Activated T-helper 17 cell treated with anti-CD3 and anti-CD28 coated beads, Interleukin-2, amount 50 U/mL, for 72 hours (primary cell): Measurements from ENCODE around the gene DGKQ. TPM values are rescaled to one million over a fixed set of nuclear protein-coding genes. Genes with fewer than 3 reads are reported as not detected.
A peak's percentile ranks its signal among the peaks of the same experiment; 100 is the strongest.
"Not testable (repeated sequence)": the region's sequence is repeated elsewhere in the genome, so short reads cannot be mapped to it uniquely, and the experiment has no call there.

Experiments used
- ATAC-seq: fragments of 150-1000 bp; cut with Tn5 transposase; replicated peaks from 2 replicates; pipeline ENCODE4 v1.10.0; 2021; ENCODE audit warnings: mild to moderate bottlenecking, moderate library complexity
- H3K27ac Mint-ChIP-seq: one replicate; pipeline ENCODE4 v1.8.0; 2022; ENCODE audit warnings: mixed read lengths
- H3K27me3 Mint-ChIP-seq: one replicate; pipeline ENCODE4 v1.8.0; 2022; ENCODE audit warnings: mixed read lengths
- H3K36me3 Mint-ChIP-seq: one replicate; pipeline ENCODE4 v1.8.0; 2022; ENCODE audit warnings: low read depth, mild to moderate bottlenecking, mixed read lengths
- H3K4me1 Mint-ChIP-seq: one replicate; pipeline ENCODE4 v1.8.0; 2022; ENCODE audit warnings: mixed read lengths
- H3K4me3 Mint-ChIP-seq: one replicate; pipeline ENCODE4 v1.8.0; 2022; ENCODE audit warnings: mild to moderate bottlenecking, mixed read lengths
- H3K9me3 Mint-ChIP-seq: one replicate; pipeline ENCODE4 v1.8.0; 2022; ENCODE audit warnings: mixed read lengths
- total RNA-seq, 2 donors: library from RNA; stranded (reverse); gene quantifications; one replicate each; pipeline ENCODE4 v1.2.3, GENCODE V29; 2022

Gene DGKQ
- total RNA-seq, 2 donors from 2014 or later: 4.8 to 9.0 TPM

DNA sequence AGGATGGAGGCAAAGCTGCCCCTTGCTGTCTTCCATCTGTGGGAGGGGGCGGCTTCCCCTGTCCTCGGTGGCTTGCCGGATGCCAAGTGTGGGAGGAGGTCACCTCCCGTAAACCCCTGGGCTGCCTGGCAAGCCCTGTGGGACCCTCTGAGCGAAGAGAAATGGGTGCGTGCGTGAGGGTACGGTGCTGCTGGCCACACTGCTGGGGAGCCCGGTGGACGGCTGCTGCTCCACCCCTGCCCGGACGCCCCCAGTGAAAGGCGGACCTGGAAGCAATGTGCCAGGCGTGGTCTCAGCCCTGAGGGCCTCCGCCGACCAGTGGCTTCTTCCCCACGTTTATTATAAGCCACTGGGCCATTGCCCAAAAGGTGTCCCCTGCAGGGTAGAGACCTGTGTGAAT is 8.9 kb upstream of the DGKQ start:
- no peak overlapping the region for H3K27ac Mint-ChIP-seq
- H3K36me3 Mint-ChIP-seq: no peaks in the 10 kb centered on the region
- H3K4me3 Mint-ChIP-seq: no peak overlapping the region
- H3K4me1 Mint-ChIP-seq: no peaks in the 10 kb centered on the region
- ATAC-seq: no peak
- H3K9me3 Mint-ChIP-seq: no peaks in the 10 kb centered on the region
- no peaks in the 10 kb centered on the region for H3K27me3 Mint-ChIP-seq

DNA sequence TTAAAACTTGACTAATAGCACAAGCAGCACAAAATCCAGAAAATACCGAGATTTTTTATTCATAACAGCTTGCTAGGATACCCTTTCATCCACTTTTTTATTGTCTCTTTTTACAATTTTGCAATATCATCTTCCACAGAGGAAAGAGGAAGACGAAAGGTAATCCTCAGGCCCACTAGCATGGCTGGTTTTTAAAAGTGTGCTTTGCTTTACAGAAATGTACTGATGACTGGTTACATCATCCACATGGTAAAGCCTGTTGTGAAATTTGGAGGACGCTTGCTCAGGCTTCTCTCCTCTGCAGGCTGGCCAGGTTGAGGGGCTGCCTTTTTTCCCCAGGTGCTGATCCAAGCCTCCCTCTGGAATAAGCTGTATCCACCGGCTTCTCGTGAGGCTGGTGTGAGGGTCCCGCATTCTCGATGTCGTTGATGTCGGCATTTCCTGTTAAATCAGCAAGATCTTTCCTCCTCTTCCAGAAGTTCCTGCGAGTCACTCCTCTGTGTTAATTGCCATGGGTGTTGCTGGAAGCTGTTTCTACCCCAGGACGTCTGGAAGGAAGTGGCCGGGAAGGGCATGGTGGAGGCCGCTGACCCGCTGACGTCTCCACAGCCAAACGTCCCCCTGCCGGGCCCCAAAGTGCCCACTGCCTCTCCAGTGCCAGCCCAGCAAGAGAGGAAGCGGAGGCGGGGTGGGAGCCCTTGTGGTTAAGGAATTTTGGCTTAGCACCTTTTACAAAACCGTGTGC is 5.8 kb upstream of the DGKQ start:
- no peak overlapping the region for H3K4me3 Mint-ChIP-seq
- H3K9me3 Mint-ChIP-seq: no peaks in the 10 kb centered on the region
- H3K27me3 Mint-ChIP-seq: no peaks in the 10 kb centered on the region
- no peak overlapping the region for H3K27ac Mint-ChIP-seq
- H3K4me1 Mint-ChIP-seq: no peaks in the 10 kb centered on the region
- ATAC-seq: no peak
- H3K36me3 Mint-ChIP-seq: no peaks in the 10 kb centered on the region

GRCh38 chr4:976016-976415 is 2.6 kb upstream of the DGKQ start:
- not testable (repeated sequence) for ATAC-seq, H3K4me3 Mint-ChIP-seq, H3K9me3 Mint-ChIP-seq, H3K27ac Mint-ChIP-seq, H3K27me3 Mint-ChIP-seq, H3K36me3 Mint-ChIP-seq, H3K4me1 Mint-ChIP-seq

GRCh38 chr4:974668-975067 is 1.3 kb upstream of the DGKQ start:
- H3K4me3 Mint-ChIP-seq: no peak overlapping the region

GRCh38 chr4:972651-973424 is 531 bp downstream of the DGKQ start:
- H3K27ac Mint-ChIP-seq: no peak overlapping the region

More at GRCh38 chr4:974668-975067, 1.3 kb upstream of the DGKQ start:
- H3K27me3 Mint-ChIP-seq: no peaks in the 10 kb centered on the region
- no peaks in the 10 kb centered on the region for H3K4me1 Mint-ChIP-seq
- no peaks in the 10 kb centered on the region for H3K36me3 Mint-ChIP-seq
- H3K9me3 Mint-ChIP-seq: no peaks in the 10 kb centered on the region
- no peak for ATAC-seq
- no peak overlapping the region for H3K27ac Mint-ChIP-seq

GRCh38 chr4:971666-972500 is 1.5 kb downstream of the DGKQ start:
- Mint-ChIP-seq H3K4me3 (peak overlapping the region; percentile 19), H3K27ac (no peak overlapping the region), H3K4me1 (no peaks in the 10 kb centered on the region), H3K9me3 (no peaks in the 10 kb centered on the region), H3K36me3 (no peaks in the 10 kb centered on the region), H3K27me3 (no peaks in the 10 kb centered on the region)
- ATAC-seq: no peak

More at GRCh38 chr4:972651-973424, 531 bp downstream of the DGKQ start:
- H3K9me3 Mint-ChIP-seq: no peaks in the 10 kb centered on the region
- H3K4me3 Mint-ChIP-seq: peak overlapping the region; percentile 19
- H3K4me1 Mint-ChIP-seq: no peaks in the 10 kb centered on the region
- H3K27me3 Mint-ChIP-seq: no peaks in the 10 kb centered on the region
- no peaks in the 10 kb centered on the region for H3K36me3 Mint-ChIP-seq
- peak; percentile 56 for ATAC-seq

DNA sequence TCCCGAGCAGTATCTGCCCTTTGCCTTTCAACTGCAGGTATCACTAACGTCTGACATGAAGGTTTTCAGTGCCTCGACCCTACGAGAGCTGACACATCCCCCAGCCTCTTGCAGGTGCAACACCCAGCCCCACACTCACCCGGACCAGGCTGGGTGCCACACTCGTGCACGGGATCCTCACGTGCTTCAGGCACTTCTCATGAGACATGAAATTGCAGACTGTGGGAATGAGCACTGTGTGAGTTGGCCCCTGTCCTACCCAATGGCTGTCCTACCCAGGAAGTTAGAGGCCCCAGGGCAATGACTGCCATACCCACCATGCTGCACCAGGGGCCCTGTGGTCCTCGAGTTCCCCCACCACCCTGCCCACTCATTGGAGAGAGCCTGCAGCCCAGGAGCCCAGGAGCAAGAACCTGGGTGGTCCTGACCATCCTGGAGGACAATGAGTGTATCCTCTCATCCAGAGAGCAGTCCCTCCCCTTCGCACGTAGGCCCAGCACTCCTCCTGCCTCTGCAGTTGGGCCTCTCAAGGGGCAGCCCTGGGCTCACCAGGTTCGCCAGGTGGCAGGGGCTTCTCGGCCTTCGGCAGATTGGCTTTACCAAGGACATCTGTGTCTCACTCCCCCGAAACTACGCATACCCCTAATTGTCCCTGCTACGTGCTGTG is 2.4 kb downstream of the DGKQ start:
- H3K9me3 Mint-ChIP-seq: no peaks in the 10 kb centered on the region
- H3K27me3 Mint-ChIP-seq: no peaks in the 10 kb centered on the region
- no peaks in the 10 kb centered on the region for H3K4me1 Mint-ChIP-seq
- no peak for ATAC-seq
- H3K36me3 Mint-ChIP-seq: no peaks in the 10 kb centered on the region
- H3K27ac Mint-ChIP-seq: no peak overlapping the region
- H3K4me3 Mint-ChIP-seq: no peak overlapping the region

DNA sequence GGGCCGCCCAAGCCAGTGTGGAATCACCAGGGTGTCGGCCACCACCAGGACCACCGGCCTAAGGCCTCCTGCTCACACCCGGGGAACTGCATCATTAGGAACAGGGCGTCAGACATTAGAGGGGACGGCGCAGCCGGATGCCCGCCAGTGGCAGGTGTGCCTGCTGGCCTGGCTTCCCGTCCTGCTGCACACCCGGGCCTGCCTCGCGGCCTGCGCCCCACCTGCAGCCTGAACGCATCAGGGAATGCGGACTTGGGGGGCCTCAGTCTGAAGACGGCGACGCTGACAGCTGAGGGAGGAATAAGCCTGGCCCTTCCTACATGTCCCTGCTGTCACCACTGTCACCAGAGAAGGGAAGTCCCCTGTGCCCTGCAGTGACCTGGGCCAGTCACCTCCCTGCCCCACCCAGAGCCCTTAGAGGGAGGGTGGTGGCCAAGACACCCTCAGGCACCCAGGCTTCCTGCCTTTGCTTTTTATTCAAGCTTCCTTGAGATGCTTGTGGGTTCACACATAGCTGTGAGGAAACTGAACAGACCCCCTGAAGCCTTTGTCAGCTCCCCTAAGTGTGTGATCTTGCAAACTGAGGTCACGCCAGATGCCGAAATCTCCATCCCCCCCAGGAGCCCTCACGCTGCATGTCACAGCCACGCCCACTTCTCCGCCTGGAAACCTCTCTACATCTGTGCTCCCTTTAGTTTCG is 3.2 kb downstream of the DGKQ start:
- H3K4me1 Mint-ChIP-seq: no peaks in the 10 kb centered on the region
- H3K27ac Mint-ChIP-seq: no peak overlapping the region
- ATAC-seq: no peak
- H3K27me3 Mint-ChIP-seq: no peaks in the 10 kb centered on the region
- no peak overlapping the region for H3K4me3 Mint-ChIP-seq
- no peaks in the 10 kb centered on the region for H3K9me3 Mint-ChIP-seq
- H3K36me3 Mint-ChIP-seq: no peaks in the 10 kb centered on the region

DNA sequence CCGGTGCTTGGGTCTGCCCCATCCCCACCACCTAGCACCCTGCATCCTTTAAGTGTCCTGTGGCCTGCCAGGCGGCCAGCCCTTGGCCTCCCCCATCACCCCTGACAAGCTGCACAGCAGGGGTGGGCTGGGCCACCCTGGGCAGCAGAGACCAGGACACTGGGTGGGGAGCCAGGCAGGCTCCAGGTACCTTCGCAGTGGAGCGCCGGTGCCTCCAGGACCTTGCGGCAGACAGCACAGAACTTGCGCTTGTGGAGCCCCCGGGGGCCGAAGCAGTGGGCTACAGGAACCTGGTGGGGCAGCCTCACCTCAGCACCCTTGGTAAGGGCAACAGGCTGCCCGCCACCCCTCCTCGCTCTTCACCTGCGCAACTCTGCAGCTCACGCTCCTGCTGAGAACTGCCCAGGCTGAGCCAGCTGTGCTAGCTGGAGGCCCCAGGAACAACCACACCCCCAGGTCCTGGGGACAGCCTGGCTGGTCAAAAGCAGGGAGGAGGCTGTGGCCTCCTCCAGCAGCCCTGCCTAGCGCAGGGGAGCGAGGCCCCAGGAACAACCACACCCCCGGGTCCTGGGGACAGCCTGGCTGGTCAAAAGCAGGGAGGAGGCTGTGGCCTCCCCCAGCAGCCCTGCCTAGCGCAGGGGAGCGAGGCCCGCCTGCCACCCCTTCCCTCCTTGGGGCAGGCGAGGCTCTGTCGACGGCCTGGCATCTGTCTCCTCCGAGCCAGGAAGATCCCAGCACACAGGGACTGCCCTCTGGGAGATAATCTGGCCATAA is 4.6 kb downstream of the DGKQ start:
- Mint-ChIP-seq H3K27me3 (no peaks in the 10 kb centered on the region), H3K27ac (no peak overlapping the region), H3K9me3 (no peaks in the 10 kb centered on the region), H3K36me3 (no peaks in the 10 kb centered on the region), H3K4me1 (no peaks in the 10 kb centered on the region), H3K4me3 (no peak overlapping the region)
- ATAC-seq: no peak

DNA sequence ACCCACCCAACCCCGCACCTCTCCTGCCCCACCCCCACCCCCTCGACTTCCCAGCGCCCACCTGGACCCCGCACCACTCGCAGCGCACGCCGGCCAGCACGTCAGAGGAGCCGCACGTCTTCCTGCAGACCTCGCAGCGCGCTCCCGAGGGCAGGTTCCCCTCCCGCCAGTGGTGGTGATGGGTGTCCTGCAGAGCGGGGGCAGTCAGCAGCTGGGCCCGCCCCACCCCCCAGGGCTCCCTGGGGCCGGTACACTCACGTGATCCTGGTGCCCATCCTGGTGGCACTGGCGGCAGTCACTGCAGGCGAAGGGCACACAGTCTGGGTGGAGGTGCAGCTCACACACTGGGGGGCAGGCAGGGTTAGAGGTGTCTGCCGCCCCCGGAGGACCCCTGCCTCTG is 5.1 kb downstream of the DGKQ start:
- Mint-ChIP-seq H3K9me3 (no peaks in the 10 kb centered on the region), H3K27me3 (no peaks in the 10 kb centered on the region), H3K4me1 (no peaks in the 10 kb centered on the region), H3K36me3 (no peaks in the 10 kb centered on the region), H3K4me3 (no peak overlapping the region), H3K27ac (no peak overlapping the region)
- no peak for ATAC-seq

GRCh38 chr4:967113-968104 is 6.0 kb downstream of the DGKQ start:
- Mint-ChIP-seq H3K27me3 (no peaks in the 10 kb centered on the region), H3K4me1 (no peaks in the 10 kb centered on the region), H3K9me3 (no peaks in the 10 kb centered on the region), H3K4me3 (no peak overlapping the region), H3K27ac (no peak overlapping the region), H3K36me3 (no peaks in the 10 kb centered on the region)
- ATAC-seq: no peak

DNA sequence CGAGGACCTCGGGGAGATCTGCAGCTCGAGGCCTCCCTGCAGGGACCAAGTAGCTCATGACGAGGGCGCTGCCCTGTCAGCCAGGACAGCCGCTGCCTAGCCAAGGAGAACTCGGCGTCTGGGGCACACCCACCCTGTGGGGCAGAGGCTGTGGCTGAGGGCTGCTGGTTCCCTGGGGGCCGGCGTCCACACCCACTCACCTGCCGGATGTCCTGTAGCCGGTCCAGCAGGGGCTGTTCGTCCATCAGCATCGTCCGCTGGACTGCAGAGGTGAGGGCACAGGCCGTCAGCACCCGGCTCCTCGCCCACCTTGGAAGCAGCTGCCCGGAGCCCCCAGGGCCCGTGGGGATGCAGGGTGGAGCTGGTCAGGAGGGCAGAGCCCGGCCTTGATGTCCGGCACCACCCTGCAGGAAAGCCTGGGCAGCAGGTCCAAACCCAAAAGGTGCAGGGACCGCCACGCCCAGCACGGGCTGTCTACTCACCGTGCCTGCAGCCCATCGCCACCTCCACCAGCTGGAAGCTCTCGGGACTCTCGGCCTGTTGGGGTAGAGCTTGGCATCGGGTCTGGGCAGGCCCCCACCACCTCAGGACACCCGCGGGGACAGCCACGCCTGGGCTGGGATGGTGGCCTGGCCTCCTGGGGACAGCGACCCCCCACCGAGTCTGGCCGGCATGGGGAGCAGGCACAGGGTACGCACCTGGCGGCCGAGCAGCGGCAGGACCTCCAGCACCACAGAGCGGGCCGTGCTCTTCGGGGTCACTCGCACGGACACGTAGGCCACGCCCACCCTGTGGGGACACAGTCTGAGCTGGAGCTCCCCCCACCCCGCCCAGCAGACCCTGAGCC is 6.9 kb downstream of the DGKQ start:
- no peaks in the 10 kb centered on the region for H3K4me1 Mint-ChIP-seq
- ATAC-seq: no peak
- no peaks in the 10 kb centered on the region for H3K36me3 Mint-ChIP-seq
- no peaks in the 10 kb centered on the region for H3K27me3 Mint-ChIP-seq
- no peaks in the 10 kb centered on the region for H3K9me3 Mint-ChIP-seq
- no peak overlapping the region for H3K4me3 Mint-ChIP-seq
- no peak overlapping the region for H3K27ac Mint-ChIP-seq
